HG02642 (cell line): ENCODE data around the gene OR1Q1.
"Not testable (repeated sequence)": the region's sequence is repeated elsewhere in the genome, so short reads cannot be mapped to it uniquely, and the experiment has no call there.

ENCODE experiments used
- ATAC-seq: cut with Tn5 transposase; IDR thresholded peaks from one replicate; pipeline ENCODE4 v1.9.1; 2021; ENCODE audit warnings: mild to moderate bottlenecking; ENCODE audit not compliant: unreplicated experiment, poor library complexity

OR1Q1 gene

GRCh38 chr9:122614362-122614761, at the start of gene OR1Q1:
Gene OR1Q1, plus strand, starts transcription at chr9:122614738. Its CDS starts 0 bp downstream, at chr9:122614738.
- ATAC-seq = no peak

- no peak for ATAC-seq
Observed at GRCh38 chr9:122567901-122568300, 46.6 kb upstream of the OR1Q1 start.

- ATAC-seq = no peak
Observed at GRCh38 chr9:122572456-122572855, 42.1 kb upstream of the OR1Q1 start.

- no peak for ATAC-seq
Observed at GRCh38 chr9:122579874-122580273, 34.7 kb upstream of the OR1Q1 start.

- no peak for ATAC-seq
Observed at GRCh38 chr9:122580360-122580759, 34.2 kb upstream of the OR1Q1 start.

GRCh38 chr9:122583284-122583683, 31.3 kb upstream of the OR1Q1 start, which contains the start of gene OR1L8:
Gene OR1L8, minus strand, starts transcription at chr9:122583384. Its CDS starts 14,907 bp downstream, at chr9:122568477.
- ATAC-seq = not testable (repeated sequence)

GRCh38 chr9:122605691-122606090, 8.8 kb upstream of the OR1Q1 start:
- no peak for ATAC-seq

- no peak for ATAC-seq
Observed at GRCh38 chr9:122606587-122606986, 8.0 kb upstream of the OR1Q1 start.

- no peak for ATAC-seq
Observed at GRCh38 chr9:122609804-122610203, 4.7 kb upstream of the OR1Q1 start.

GRCh38 chr9:122619996-122620395, 5.5 kb downstream of the OR1Q1 start:
- ATAC-seq = no peak

- no peak for ATAC-seq
Observed at GRCh38 chr9:122642226-122642625, 27.7 kb downstream of the OR1Q1 start.

- no peak for ATAC-seq
Observed at GRCh38 chr9:122656378-122656777, 41.8 kb downstream of the OR1Q1 start.

- ATAC-seq = no peak
Observed at GRCh38 chr9:122657527-122657926, 43.0 kb downstream of the OR1Q1 start, which contains the start of gene OR1B1. Gene OR1B1, minus strand, starts transcription at chr9:122657627.

- no peak for ATAC-seq
Observed at GRCh38 chr9:122661416-122661815, 46.9 kb downstream of the OR1Q1 start, which contains the start of gene OR1L1. Gene OR1L1, plus strand, starts transcription at chr9:122661716. Its CDS starts 0 bp downstream, at chr9:122661716.
